ENCODE data around the gene SND1.
"Not testable (repeated sequence)": the region's sequence is repeated elsewhere in the genome, so short reads cannot be mapped to it uniquely, and the experiment has no call there.

Gene SND1

DNA sequence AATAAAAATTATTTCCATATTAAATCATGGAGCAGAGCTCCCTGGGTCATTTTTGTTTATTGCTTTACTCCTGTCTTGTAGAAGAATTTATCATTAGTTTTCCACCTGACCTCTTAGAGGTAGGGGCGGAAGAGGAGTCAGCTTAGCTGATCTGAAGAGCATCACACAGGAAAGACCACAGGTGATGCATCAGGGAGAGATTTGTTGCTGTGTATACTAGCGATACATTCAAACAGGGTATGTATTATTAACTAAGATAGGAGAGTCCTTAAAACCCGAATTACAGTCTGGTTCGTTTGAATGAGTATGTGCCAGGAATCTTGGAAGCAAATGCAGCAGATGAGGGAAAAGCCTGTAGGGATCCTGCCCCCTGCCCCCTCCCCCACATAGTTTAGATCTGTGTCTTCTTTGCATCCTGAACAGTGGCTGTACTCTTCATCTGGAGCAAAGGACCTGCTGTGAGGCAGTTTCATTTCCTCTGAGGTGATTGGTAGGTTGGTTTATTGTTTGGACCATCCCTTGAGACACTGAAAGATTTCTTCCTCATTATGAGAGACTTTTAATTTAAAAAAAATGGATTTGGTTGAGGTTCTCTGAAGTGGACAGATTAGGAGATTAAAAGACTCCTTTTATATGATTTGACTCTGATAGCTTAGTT lies 177.0 kb downstream of the SND1 start:
- CTCF ChIA-PET = no interaction called here
- POLR2A ChIA-PET = no interaction called here

DNA sequence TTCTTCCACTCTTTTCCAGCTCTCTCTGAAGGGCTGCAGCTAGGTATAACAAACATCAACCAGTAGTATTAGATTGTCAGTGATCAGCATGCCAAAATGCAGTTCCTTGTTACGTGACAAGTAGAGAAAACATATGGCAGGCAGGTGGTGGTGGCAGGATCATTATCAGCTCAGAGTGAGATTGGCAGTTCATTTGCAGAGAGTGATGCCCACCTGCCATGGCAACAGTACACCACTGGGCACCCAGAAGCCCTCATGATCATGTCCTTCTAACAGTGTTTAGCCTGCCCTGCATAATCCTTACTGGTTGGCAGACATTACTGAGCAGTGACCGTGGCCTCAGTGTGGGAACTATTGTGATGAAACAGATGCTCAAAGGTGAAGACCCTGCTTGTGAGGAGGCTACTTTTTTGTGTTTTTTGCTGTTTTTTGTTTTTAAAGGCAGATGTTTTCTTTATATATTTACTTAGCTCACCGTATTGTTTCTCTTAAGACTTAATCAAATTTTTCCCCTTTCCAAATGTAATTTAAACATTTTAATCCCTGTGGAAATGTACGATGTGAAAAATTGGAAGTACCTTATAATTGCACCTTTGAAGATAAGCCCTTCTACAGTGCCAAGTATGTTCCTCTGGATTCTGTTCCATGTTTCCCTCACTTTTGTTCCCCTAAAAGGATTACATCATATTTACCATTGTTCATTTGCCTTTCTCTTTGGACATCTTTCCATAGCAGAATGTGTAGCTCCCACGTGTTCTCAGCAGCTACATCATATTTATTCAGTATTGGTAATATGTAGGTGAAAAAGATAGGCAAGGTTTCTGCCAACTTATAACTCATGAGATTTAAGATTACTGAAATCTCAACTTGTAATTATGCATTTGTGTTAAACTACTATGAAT lies 179.6 kb downstream of the SND1 start:
- no peak for TF ChIP-seq FOXM1 (IDR thresholded peaks at IDR 0.05; ENCODE audit: borderline replicate concordance)
- no peak for TF ChIP-seq NFRKB (IDR thresholded peaks at IDR 0.05)
- TF ChIP-seq ELF4 (IDR thresholded peaks at IDR 0.05) = no peak
- TF ChIP-seq BHLHE40 (IDR thresholded peaks at IDR 0.05; ENCODE audit: borderline replicate concordance) = no peak
- DNase-seq (ENCODE audit: extremely low spot score) = no peak
- ChIA-PET POLR2A (no interaction called here), CTCF (no interaction called here)

More for the DNA sequence above, 177.0 kb downstream of the SND1 start:
- no peak for DNase-seq (ENCODE audit: extremely low spot score)
- no peak for TF ChIP-seq L3MBTL2 (conservative IDR thresholded peaks at IDR 0.05)
- TF ChIP-seq LEF1 (IDR thresholded peaks at IDR 0.05; ENCODE audit: borderline replicate concordance) = no peak
- TF ChIP-seq CTBP1 (IDR thresholded peaks at IDR 0.05; ENCODE audit: borderline replicate concordance) = no peak
- no peak for TF ChIP-seq ARNT (IDR thresholded peaks at IDR 0.05)
- no peak for TF ChIP-seq TARDBP (IDR thresholded peaks at IDR 0.05)

DNA sequence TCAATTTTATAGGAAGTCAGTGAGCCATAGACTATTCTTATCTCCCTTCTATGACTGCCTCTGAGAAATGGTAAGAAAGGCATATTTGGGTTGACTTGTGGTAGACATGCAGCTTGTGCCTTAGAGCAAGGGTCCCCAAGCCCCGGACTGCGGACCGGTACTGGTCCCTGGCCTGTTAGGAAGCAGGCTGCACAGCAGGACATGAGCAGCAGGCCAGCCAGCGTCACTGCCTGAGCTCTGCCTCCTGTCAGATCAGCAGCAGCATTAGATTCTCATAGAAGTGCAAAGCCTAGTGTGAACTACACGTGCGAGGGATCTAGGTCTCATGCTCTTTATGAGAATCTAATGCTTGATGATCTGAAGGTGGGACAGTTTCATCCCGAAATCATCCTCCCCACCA lies 180.6 kb downstream of the SND1 start:
- ChIA-PET POLR2A (no interaction called here), CTCF (no interaction called here)
- no peak for DNase-seq (ENCODE audit: extremely low spot score)
- TF ChIP-seq SP1 (IDR thresholded peaks at IDR 0.05) = no peak
- no peak for TF ChIP-seq ZNF384 (IDR thresholded peaks at IDR 0.05)

DNA sequence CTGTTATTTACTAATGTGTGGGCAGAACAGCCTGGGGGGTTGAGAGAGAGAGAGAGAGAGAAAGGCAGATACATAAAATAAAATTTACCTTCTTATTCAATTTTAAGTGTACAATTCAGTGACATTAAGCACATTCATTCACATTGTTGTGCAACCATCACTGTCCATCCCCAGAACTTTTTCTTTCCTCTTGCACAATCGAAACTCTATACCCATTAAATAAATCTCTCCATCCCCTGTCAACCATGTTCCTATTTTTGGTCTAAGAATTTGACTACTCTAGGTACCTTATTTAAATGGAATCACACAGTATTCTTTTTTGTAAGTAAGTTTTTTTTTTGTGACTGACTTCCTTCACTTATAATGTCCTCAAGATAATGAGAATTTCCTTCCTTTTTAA lies 181.6 kb downstream of the SND1 start:
- TF ChIP-seq HDGF (IDR thresholded peaks at IDR 0.05; ENCODE audit: borderline replicate concordance) (no peak), TARDBP (IDR thresholded peaks at IDR 0.05) (no peak), ZNF384 (IDR thresholded peaks at IDR 0.05) (no peak), LEF1 (IDR thresholded peaks at IDR 0.05; ENCODE audit: borderline replicate concordance) (no peak), SP1 (IDR thresholded peaks at IDR 0.05) (no peak), NFRKB (IDR thresholded peaks at IDR 0.05) (no peak), BHLHE40 (IDR thresholded peaks at IDR 0.05; ENCODE audit: borderline replicate concordance) (no peak), SUZ12 (IDR thresholded peaks at IDR 0.05) (no peak), FOXM1 (IDR thresholded peaks at IDR 0.05; ENCODE audit: borderline replicate concordance) (no peak), CTBP1 (IDR thresholded peaks at IDR 0.05; ENCODE audit: borderline replicate concordance) (no peak), FOXK2 (IDR thresholded peaks at IDR 0.05) (no peak)
- TF ChIP-seq, protein P1, sequence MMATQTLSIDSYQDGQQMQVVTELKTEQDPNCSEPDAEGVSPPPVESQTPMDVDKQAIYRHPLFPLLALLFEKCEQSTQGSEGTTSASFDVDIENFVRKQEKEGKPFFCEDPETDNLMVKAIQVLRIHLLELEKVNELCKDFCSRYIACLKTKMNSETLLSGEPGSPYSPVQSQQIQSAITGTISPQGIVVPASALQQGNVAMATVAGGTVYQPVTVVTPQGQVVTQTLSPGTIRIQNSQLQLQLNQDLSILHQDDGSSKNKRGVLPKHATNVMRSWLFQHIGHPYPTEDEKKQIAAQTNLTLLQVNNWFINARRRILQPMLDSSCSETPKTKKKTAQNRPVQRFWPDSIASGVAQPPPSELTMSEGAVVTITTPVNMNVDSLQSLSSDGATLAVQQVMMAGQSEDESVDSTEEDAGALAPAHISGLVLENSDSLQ (IDR thresholded peaks at IDR 0.05) = no peak
- no peak for DNase-seq (ENCODE audit: extremely low spot score)
- ChIA-PET POLR2A (no interaction called here), CTCF (no interaction called here)

DNA sequence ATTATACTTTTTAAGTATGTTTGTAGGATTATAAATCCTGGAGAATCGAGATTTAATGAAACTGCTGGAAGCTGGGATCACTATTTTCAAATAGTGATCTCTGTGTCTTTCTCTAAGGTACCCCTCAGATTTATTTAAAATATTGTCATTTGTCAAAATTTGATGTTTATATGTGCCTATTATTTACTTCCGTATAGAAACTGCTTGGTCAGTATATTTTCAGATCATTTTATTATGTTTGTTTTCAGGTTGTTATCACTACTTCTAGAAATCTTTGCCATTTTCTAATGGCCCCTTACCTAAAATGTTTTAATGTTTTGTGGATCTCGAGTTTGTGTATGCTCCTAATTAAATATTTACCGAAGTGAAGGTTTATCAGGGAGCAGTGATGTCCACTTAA lies 183.7 kb downstream of the SND1 start:
- no peak for DNase-seq (ENCODE audit: extremely low spot score)
- POLR2A ChIA-PET = no interaction called here
- TF ChIP-seq SP1 (IDR thresholded peaks at IDR 0.05) (no peak), FOXA1 (IDR thresholded peaks at IDR 0.05) (no peak), ZNF384 (IDR thresholded peaks at IDR 0.05) (no peak), ARNT (IDR thresholded peaks at IDR 0.05) (no peak), HDGF (IDR thresholded peaks at IDR 0.05; ENCODE audit: borderline replicate concordance) (no peak), TARDBP (IDR thresholded peaks at IDR 0.05) (no peak), BHLHE40 (IDR thresholded peaks at IDR 0.05; ENCODE audit: borderline replicate concordance) (no peak), ELF4 (IDR thresholded peaks at IDR 0.05) (no peak), FOXK2 (IDR thresholded peaks at IDR 0.05) (no peak), L3MBTL2 (conservative IDR thresholded peaks at IDR 0.05) (no peak), CTBP1 (IDR thresholded peaks at IDR 0.05; ENCODE audit: borderline replicate concordance) (no peak), FOXM1 (IDR thresholded peaks at IDR 0.05; ENCODE audit: borderline replicate concordance) (no peak), NFRKB (IDR thresholded peaks at IDR 0.05) (no peak), LEF1 (IDR thresholded peaks at IDR 0.05; ENCODE audit: borderline replicate concordance) (no peak)
- TF ChIP-seq, protein P1 (IDR thresholded peaks at IDR 0.05) = no peak
- CTCF ChIA-PET = no interaction called here

DNA sequence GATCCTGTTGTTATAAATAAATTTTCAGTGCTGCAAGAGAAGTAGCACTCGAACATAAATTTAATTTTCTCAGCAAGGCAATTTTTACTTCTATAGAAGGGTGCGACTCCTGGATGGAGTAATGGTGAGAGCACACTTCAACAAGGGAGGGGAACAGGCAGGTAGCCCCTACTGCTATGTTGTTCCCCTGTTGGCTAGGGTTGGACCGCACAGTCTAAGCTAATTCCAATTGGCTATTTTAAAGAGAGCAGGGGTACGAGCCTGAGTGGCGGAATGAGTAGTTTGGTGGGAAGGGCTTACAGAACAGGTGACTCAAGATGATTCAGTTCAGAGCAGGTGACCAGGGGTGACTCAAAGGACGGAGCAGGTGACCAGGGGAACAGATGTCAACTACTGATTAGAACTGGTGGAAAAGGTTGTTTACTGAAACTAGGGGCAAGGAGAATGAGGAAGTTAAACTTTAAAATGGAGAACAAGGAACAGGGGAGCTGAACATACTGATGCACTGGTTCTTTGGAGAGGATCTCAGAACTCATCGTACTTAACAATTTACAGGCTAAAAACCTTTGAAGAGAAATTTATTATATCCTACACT lies 185.9 kb downstream of the SND1 start:
- CTCF ChIA-PET; POLR2A ChIA-PET; DNase-seq (ENCODE audit: extremely low spot score): not testable (repeated sequence)

DNA sequence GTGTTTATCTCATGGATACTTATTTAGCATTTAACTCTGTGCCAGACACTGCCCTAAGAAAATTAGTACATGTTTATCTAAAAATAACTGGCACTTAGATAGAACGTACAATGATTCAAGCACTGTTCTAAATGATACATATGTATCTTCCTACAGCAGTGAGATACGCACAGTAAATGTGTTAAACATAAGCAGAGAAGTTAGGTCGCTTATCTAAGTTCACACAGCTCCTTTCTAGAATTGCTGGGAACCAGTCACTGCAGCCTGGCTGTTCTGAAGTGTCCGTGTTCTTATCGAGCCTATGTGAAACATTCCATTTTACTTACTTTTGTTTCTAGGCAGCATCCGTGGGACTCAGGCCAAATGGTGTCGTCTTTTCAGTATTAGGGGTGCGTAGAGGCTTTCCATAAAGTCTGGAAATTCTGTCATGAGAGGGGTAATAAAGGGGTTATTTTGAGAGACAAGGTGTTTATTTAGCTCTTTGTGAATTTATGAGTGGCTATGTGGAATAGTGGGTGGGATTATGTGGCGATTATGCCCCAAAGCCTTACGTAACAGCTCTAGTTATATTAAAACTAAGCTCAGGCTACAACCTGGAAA lies 186.9 kb downstream of the SND1 start:
- CTCF ChIA-PET = interaction anchor here (0.9 kb wide), 1 partner anchor 44 kb away, joined by 3 read pairs; no protein-coding TSS in a partner anchor
- DNase-seq (ENCODE audit: extremely low spot score) = no peak
- POLR2A ChIA-PET = no interaction called here
- no peak for TF ChIP-seq FOXA1 (IDR thresholded peaks at IDR 0.05)
- TF ChIP-seq SUZ12 (IDR thresholded peaks at IDR 0.05) = no peak
- no peak for TF ChIP-seq LEF1 (IDR thresholded peaks at IDR 0.05; ENCODE audit: borderline replicate concordance)
- no peak for TF ChIP-seq ELF4 (IDR thresholded peaks at IDR 0.05)
- no peak for TF ChIP-seq FOXM1 (IDR thresholded peaks at IDR 0.05; ENCODE audit: borderline replicate concordance)
- TF ChIP-seq CTBP1 (IDR thresholded peaks at IDR 0.05; ENCODE audit: borderline replicate concordance) = no peak
- no peak for TF ChIP-seq L3MBTL2 (conservative IDR thresholded peaks at IDR 0.05)
